NCI-H748 (cell line): ENCODE results near the gene ARCN1.
A peak's percentile ranks its signal among the peaks of the same experiment; 100 is the strongest.

ENCODE experiments used
- DNase-seq: peaks from one replicate; lab custom pipeline; 2025; ENCODE audit not compliant: unreplicated experiment; lab: John Stamatoyannopoulos, UW

Gene ARCN1

DNA sequence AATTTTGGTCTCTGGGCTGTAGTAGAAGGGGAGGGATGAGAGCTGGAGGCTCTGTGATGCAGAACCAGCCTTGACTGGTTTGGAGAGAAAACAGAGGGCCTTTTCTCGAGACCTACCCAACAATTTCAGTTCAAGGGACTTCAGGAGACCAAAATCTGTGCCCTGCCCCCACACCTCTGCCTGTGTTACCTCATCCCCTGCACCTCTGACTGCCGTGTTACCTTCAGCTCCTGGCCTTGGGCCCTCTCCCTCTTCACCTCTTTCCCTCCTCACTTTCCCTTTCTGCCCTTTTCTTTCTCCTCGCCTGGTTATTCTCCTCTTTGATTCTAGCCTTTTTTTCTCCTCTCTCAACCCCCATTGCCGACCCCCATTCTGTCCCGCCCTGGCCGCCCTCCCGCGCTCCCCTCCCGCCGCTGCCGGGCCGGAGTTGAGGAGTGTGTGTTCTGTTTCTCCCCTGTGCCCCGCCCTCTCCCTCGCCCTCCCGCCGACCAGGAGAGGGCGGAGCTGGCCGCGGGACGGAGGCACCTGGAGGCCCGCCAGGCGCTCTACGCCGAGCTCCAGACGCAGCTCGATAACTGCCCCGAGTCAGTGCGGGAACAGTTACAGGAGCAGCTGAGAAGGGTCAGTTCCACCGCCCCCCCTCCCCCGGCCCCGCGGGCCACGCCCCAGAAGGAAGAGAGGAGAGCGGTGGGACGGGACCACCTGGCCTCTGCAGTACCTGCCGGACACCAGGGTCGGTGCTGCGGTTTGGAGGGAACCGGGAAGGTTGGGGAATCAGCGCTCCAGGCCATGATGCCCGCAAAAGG is 62.4 kb downstream of the ARCN1 start:
- DNase-seq: peak; percentile 81

DNA sequence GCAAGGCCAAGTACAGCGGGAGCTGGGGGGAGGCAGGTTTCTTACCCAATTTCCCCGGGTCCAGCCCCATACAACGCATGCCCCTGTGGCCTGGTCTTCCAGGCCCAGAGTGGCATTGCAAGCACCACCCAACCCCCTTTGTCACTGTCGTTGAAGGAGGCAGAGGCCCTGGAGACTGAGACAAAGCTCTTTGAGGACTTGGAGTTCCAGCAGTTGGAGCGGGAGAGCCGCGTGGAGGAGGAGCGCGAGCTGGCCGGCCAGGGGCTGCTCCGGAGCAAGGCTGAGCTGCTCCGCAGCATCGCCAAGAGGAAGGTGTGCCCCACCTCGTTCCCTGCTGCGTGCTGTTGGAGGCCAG is 63.0 kb downstream of the ARCN1 start:
- DNase-seq: peak; percentile 34

DNA sequence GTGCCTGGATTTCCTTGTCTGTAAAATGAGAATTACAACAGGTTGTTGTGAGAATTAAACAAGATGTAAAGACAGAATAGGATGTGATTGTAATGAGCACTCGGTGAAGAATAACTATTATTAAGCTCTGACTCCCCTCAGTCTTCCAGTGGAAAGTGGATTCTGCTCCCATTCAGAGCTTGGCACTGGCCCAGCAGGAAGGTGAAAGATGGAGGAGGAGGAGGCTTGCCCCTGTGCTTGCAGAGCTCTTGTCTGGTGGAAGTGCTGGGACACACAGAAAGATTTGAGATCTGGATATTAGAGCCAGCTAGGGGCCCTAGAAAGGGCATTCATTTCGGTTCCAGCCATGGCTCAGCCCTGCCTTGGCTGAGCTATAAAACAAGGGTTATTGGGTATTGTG is 63.4 kb downstream of the ARCN1 start:
- DNase-seq: no peak

DNA sequence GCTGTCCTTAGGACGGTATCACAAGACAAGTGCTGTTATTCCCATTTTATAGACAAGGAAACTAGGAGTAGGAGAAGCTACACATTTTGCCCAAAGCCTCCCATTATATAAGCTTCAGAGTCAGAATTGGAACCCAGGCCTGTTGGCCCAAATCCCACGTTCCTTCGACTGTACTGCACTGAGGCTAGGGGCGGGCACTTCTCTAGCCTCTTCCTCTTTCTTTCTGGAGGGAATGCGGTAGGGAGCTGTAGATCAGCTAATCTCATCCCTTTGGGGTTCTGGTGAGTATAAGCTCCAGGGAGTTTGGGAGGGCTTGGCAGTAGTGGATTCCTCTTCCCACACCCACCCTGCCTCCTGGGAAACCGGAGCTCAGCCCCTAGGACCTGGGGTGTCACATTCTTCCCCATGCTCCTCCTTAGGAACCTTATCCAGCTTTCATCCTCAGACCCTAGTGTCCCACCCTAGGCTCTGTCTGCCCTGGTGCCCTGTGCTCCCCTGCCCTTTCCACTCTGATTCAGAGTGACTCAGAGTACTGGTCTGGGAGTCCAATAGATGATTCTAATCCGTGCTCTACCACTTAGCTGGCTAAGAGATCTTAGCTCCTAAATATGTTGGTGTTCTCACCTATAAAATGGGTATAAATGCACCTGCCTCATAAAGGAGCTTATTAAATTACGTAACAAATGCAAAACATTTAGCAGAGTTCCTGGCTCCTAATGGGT is 64.5 kb downstream of the ARCN1 start:
- DNase-seq: no peak

DNA sequence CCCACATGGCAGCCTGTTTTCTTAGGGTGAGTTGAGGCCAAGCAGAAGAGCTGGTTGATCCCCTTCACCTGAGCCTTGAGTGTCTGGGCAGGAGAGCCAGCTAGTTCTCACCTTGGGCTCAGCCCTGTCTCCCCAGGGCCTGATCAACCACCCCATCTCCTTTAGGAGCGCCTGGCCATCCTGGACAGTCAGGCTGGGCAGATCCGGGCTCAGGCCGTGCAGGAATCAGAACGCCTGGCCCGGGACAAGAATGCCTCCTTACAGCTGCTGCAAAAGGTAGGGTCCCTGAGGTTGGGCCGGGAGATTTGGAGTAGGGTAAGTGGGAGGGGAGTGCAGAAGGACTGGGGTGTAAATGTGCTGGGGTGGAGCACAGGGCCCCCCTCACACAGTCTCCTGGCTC is 66.5 kb downstream of the ARCN1 start:
- DNase-seq: no peak

DNA sequence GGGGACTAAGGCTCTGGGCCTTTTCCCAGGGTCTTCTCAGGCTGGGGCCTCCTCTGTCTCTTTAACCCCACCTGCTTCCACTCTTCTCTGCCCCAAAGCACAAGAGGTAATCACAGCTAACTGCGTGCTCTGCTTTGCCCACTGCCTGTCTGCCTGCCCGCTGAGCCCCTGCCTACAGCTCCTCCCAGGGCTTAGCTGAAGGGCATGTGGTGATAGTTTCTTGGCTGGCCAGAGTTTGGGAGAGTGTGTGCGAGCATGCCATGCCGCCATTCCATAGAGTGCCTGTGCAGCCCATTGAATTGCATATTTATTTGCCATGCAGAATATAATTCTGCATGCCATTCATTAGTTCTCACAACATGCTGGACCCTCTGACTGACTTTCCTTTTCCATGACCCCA is 67.7 kb downstream of the ARCN1 start:
- DNase-seq: no peak

DNA sequence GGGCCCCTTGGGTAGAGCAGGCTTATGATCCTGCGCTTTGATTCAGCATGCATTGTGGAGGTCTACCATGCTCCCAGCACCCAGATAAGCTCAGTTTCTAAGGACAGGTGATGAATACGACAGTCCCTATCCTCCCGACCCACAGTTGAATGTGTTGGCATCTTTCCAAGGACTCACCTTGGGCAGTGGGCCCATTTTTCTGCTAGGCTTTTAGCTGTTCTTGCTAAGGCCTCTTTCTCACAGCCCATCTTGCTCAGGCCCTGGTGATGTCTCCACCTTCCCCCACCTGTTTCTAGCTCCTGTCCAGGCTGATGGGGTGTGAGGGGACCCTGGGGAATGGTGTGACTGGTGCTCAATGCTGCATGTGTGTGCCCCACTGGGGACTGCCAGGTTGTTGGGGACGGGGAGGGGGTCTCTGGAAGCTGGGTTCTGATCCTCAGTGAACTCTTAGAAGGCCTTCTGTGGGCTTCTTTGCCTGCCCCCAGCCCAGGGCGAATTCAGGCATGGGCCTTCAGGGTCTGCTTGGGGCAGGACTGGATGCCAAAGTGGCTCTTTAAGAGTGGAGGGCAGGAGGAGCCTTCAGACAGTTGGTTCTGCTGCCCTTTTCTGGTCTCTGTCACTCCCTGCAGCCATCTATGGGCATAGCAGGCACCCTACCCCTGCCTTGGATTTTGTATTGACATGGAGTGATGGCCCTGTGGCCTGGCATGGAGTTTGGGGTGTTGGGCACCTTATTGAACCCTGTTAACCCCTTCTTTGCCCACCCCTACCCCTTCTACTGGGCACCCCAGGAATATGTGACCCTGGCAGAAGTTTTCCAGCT is 68.3 kb downstream of the ARCN1 start:
- peak; percentile 6 for DNase-seq

DNA sequence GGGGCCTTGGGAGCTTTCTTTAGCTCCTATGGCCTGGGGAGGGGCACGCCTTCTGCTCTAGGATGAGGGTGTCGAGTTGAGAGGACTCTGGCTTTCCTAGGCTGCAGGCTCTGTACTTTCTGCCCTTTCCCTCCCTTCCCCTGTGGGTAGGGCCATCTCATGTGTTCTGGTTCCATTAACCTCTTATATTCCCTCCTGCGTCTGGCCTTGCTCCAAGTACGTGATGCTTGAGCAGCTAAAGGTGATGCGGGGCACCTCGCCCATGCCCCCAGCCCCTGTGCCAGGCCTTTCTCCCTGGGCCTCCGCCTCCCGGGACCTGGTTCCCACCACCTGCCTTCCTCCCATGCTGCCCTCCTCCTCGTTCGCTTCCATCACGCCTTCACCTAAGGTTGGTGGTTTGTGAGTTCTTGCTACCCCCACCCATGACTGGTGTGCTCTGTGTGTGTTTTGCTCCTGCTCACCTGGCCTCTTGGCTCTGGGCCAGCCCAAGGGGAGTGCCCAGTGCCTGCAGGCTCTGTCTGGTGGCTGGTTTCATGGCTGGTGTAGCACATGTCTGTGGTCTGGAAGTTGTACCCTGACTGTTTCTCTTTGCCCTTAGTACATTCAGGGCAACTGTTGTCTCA is 69.3 kb downstream of the ARCN1 start:
- DNase-seq: peak; percentile 92

DNA sequence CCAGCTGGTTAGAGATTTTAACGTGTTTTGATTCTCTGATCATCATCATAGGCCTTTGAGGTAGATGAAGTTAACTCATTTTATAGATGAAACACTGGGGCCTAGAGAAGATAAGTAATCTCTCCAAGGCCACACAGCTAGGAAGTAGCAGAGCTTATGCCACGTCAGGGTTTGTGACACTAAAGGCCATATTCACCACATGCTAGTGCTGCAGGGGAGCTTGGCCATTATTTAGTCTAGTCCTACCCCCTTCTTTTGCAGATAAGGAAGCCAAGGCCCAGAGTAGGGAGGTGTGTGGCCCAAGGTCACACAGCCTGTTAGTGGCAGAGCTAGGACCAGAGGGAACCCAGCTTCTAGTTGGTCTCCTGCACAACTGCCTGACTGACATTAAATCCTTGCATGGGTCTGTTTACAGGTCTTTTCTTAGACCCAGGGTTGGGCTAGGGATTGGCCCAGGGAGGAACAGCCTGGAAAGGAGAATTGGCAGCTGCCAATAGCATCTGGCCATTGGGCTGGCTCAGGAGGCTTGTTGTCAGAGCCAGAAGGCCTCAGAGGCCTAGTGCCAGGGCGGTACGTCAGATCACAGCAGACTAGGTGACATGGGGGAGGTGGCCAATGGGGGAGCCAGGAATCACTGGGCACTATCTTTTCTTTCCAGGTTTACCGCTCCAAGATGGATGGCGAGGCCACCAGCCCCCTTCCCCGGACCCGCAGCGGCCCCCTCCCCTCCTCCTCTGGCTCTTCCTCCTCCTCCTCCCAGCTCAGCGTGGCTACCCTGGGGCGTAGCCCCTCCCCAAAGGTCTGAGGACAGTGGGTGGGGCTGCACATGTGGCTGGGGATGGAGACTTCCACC is 71.2 kb downstream of the ARCN1 start:
- no peak for DNase-seq

DNA sequence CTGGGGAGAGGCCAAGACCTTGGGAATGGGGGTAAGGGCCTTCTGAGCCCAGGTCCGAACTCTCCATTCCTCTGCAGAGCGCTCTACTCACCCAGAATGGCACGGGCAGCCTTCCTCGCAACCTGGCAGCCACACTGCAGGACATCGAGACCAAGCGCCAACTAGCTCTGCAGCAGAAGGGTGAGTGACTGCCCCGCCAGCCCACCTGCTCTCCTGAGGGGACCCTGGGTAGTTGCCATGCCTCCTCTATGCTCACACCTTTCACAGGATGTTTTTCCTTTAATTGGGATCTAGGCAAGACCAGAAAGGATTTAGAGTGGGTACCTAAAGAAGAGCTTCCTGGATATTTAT is 71.8 kb downstream of the ARCN1 start:
- no peak for DNase-seq

DNA sequence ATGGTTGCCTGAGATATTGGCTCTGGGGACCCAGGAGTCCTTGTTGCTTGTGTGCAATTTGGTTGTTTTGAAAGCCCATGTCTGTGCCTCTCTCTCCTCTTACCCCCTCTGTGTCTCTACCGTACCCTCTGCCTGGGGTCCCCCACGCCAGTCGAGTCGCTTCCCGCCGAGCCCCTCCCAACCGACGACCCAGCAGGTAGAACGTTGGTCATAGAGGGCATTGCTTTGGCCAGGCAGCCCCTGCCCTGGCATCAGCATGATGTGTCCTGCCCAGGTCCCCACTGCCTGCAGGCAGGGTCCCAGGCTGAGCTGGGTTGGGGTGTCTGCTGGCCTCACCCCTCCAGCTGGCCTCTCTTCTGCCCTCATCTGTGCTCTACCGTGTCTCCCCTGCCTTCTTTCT is 72.3 kb downstream of the ARCN1 start:
- no peak for DNase-seq

DNA sequence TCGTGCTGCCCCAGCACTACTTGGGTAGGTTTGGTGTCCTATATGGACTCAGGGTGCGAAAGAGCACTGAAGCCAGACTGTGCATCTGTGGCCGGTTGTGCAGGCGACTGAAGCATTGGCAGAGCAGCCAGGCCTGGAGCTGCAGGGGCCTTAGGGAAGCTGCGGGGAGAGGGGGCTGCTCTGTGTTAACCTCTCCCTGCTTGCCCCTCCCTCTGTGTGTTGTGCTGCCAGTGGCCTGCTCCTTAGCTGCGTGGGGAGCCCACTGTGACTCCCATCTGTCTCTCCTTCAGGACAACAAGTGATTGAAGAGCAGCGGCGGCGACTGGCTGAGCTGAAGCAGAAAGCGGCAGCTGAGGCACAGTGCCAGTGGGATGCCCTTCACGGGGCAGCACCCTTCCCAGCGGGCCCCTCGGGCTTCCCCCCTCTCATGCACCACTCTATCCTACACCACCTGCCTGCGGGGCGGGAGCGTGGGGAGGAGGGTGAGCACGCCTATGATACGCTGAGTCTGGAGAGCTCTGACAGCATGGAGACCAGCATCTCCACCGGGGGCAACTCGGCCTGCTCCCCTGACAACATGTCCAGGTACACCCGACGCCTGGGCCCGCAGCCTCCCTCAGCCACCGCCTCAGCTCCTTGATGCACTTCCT is 73.0 kb downstream of the ARCN1 start:
- no peak for DNase-seq

DNA sequence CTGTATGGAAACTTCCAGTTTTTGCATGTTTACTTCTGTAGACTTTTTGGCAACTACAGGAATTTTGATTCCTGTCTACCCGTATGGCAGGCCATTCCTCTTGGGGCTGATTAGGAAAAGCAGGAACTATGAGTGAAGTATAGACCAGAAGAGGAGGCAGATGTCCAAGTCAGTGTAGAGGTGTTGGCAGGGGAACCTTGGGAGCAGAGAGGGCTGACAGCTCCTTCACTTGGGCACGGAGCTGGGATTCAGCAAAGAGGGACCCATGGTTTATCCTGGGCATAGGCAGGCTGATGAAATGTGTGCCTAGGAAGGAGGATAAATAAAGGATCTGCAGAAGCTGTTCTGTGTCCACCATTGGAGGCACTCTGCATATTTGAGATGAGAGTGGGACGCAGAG is 74.2 kb downstream of the ARCN1 start:
- DNase-seq: no peak

DNA sequence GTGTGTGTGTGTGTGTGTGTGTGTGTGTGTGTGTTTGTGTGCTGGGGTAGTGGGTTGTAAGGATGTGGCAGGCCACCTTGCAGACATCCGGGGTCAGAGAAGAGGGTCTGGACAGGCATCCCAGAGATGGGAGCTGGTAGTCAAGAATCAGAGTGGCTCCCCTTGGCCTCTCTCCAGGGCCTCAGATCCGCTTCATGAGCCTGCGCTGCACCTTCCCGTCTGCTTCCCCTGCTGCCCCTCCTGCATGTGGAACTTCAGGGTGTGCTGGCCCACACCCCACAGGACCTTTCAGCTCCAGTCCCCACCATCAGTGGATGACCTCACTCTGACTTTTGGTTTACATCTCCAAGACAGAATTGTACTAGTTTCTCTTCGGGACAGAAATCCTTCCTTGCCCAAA is 76.1 kb downstream of the ARCN1 start:
- no peak for DNase-seq

DNA sequence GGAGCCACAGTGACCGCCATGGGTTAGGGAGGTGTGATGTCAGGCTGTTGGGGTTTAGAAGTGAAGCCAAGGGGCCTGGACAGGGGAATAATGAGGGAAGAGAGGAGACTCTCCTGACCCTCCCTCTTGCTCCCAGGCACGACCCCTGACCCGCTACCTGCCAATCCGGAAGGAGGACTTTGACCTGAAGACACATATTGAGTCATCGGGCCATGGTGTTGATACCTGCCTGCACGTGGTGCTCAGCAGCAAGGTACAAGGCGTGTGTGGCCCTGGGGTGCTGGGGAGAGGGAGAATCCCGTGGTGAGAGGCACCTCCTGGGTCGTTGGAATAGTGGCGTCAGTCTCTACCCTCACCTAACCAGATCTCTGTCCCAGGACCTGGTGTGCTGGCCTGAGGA is 77.7 kb downstream of the ARCN1 start:
- no peak for DNase-seq

DNA sequence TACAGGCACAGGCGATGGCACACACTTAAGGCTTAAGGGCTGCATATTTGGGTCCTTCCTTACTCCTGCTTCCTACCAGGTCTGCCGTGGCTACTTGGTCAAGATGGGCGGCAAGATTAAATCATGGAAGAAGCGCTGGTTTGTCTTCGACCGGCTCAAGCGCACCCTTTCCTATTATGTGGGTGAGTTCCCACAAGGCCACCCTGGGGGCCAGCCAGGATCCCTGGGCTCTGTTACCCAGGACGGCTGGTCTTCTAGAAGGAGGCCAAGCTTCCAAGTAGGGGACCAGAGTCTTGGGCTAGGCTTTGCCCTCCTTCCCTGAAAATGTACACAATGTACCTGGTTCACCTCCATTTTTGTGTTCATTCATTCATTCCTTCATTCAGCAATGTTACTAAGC is 78.2 kb downstream of the ARCN1 start:
- no peak for DNase-seq

DNA sequence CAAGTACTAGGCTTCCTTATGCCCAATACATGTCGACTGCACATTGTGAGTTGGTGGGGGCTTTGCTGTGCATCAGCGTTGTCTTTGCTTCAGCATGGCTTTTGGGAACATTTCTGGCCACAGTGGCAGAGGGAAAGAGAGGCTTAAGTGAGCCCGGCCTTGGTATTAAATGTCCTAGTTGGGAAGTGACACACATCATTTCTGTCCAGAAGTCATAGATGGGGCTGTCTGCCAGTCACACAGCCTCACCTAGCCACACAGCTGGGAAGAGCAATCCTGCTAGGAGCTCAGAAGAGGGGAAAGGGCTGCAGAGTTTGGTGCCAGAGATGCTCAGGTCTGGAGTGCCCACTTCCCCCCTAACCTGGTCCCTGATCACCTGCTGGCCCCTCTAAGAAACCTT is 79.6 kb downstream of the ARCN1 start:
- DNase-seq: no peak
